Measurements from ENCODE around the gene FIGN.

Gene FIGN

DNA sequence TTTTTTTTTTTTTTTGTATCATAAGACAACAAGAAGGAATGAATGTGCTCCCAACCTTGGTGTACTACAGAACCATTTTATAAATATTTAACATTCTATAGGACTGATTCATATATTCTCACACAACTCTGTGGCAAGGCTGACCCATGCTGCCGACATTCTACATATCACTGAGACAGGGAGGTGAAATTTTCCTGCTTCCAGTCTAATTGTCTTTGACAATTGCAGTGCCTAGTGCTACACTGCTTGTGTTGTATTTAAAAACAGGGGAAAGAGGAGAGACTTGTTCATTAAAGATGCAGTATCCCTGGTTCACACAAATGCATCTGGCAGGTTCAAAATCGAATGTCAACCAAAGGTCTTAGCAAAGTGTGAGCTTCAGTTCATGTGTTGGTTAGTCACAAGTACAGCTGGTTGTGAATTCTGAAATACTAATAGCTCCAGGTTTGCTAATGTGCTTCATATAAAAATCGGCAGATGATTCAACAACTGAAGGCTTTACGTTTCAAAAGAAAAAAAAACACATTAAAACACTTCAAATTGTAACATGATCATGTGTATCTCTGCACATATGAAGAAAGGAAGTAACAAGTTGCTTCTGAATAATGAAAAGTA lies 130.8 kb downstream of the FIGN start:
- no peak for DNase-seq (ENCODE audit: low read depth)
- H3K4me3 ChIP-seq (ENCODE audit: low read depth, low read length): no peak overlapping the region
- TF ChIP-seq, protein P1, sequence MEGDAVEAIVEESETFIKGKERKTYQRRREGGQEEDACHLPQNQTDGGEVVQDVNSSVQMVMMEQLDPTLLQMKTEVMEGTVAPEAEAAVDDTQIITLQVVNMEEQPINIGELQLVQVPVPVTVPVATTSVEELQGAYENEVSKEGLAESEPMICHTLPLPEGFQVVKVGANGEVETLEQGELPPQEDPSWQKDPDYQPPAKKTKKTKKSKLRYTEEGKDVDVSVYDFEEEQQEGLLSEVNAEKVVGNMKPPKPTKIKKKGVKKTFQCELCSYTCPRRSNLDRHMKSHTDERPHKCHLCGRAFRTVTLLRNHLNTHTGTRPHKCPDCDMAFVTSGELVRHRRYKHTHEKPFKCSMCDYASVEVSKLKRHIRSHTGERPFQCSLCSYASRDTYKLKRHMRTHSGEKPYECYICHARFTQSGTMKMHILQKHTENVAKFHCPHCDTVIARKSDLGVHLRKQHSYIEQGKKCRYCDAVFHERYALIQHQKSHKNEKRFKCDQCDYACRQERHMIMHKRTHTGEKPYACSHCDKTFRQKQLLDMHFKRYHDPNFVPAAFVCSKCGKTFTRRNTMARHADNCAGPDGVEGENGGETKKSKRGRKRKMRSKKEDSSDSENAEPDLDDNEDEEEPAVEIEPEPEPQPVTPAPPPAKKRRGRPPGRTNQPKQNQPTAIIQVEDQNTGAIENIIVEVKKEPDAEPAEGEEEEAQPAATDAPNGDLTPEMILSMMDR (IDR thresholded peaks at IDR 0.05; ENCODE audit: control insufficient read depth, extremely low read depth, insufficient read depth): no peak

DNA sequence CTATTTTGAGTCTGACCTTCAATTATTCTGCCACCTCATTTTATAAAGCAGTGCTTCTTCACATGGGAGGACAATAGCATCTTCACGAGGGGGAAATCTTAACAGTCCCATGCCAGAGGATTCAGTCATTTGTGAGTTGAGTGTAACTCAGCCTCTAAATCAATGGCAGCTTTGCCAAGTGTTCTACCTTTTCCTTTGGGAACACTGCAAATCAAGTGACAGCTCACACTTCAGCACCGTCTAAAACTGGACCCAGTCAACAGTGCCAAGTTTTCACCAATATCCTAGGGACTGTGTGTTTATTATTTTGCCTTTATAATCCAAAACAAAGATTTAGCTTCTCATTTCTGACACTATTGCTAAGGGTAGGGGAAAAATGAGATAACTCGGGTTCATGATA lies 133.6 kb downstream of the FIGN start:
- TF ChIP-seq, protein P1 (IDR thresholded peaks at IDR 0.05; ENCODE audit: control insufficient read depth, extremely low read depth, insufficient read depth): no peak

DNA sequence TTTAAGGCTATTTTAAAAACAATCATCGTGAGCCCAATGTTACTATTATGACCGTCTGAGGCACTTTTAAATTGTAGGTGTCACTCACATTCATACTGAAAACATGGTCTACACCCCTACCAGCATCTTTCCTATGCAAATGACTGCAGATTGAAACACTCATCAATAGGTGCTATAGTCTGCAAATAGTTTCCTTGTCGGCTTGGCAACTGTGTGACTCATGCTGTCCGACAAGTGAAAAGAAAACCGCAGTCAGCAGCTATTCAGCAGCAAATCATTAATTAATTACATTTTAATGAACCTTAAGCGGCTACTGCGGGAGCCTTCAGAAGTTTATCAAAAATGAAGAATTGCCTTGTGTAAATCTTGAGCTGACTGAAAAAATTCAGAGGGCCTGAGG lies 134.4 kb downstream of the FIGN start:
- TF ChIP-seq, protein P1 (IDR thresholded peaks at IDR 0.05; ENCODE audit: control insufficient read depth, extremely low read depth, insufficient read depth): no peak
- no peak for DNase-seq (ENCODE audit: low read depth)
- H3K4me3 ChIP-seq (ENCODE audit: low read depth, low read length): no peak overlapping the region

More for the DNA sequence above, 133.6 kb downstream of the FIGN start:
- no peak overlapping the region for H3K4me3 ChIP-seq (ENCODE audit: low read depth, low read length)
- no peak for DNase-seq (ENCODE audit: low read depth)

DNA sequence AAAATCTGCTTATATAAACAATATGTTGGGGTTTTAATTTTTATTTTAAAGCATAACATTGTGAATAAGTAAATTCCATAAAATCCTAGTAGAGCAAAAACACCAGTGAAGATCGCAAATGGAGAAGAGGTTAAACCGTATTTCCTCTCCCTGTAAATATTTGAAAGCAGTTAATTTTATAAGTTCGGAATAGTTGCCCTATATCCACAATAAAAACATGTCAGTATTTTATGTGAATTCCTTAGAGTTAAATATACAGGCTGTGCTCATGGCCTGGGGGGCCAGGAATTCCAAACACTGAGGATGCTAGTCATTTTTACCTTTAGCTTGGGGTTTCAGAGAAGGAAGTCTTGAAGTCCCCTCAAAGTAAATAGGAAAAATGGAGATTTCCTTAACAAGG lies 135.0 kb downstream of the FIGN start:
- H3K4me3 ChIP-seq (ENCODE audit: low read depth, low read length): no peak overlapping the region
- TF ChIP-seq, protein P1 (IDR thresholded peaks at IDR 0.05; ENCODE audit: control insufficient read depth, extremely low read depth, insufficient read depth): no peak
- DNase-seq (ENCODE audit: low read depth): no peak

DNA sequence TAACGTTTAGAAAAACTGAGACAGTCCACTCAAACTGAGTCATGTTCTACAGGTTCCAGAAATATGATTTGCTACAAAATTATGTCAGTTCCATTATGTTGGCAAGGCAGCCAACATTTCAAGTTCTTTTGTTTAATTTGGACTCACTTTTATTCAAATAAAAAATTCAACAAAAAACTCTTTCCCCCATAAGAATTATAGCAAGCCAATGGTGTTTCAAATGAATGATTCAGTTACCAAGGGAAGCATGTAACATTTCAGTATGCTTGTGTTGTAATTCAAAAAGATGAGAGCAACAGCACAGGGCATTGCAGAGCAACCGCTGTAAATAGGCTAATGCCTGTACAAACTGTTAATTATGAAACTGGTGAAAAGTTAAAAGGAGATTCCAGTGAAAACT lies 140.8 kb downstream of the FIGN start:
- no peak overlapping the region for H3K4me3 ChIP-seq (ENCODE audit: low read depth, low read length)
- DNase-seq (ENCODE audit: low read depth): no peak
- TF ChIP-seq, protein P1 (IDR thresholded peaks at IDR 0.05; ENCODE audit: control insufficient read depth, extremely low read depth, insufficient read depth): no peak

DNA sequence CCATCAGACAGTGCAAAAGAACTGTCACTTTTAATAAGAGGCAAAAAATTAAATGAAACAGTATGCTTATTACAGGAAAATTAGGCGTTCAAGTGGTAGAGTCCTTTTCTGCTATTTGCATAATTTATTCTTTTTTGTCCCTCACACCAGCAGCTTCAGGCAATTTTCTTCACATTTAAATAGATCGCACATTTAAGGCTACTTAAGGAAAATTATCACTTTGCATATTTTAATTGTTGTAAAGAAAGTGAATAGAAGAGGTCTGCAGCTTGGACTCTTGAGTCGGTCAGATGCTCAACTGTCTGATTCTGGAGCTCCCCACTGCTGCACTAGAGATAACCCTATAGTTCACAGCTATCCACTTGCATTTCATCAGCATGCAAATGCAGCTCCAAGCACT lies 141.3 kb downstream of the FIGN start:
- no peak for DNase-seq (ENCODE audit: low read depth)
- TF ChIP-seq, protein P1 (IDR thresholded peaks at IDR 0.05; ENCODE audit: control insufficient read depth, extremely low read depth, insufficient read depth): no peak
- no peak overlapping the region for H3K4me3 ChIP-seq (ENCODE audit: low read depth, low read length)

DNA sequence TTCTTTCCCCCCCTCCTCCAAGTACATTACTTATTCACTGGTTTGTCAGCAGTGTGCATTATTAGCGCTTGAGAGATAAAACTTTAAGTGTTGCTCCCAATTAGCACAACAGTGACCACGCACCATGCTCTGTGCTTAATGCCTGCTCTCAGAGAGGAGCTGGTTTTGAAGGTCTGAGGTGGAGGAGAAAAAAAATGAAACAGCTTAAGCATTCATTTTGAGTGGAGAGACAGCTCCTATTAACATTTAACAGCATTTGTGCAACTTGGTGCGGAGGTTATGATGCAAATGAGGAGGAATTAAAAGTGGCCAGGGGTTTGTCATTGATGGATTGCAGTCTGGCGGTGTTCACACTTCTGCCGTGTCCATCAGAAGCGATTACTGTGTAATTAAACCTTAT lies 141.8 kb downstream of the FIGN start:
- DNase-seq (ENCODE audit: low read depth): no peak
- TF ChIP-seq, protein P1 (IDR thresholded peaks at IDR 0.05; ENCODE audit: control insufficient read depth, extremely low read depth, insufficient read depth): no peak
- H3K4me3 ChIP-seq (ENCODE audit: low read depth, low read length): no peak overlapping the region

Data from LNCaP clone FGC (cell line).